Measurements from ENCODE around the gene PTPN14.

- no peak for TF ChIP-seq CTCF (IDR thresholded peaks at IDR 0.05; ENCODE audit: low read length)
- TF ChIP-seq EZH2 (optimal IDR thresholded peaks at IDR 0.05; ENCODE audit: low read depth, low read length) = no peak
Measured at GRCh38 chr1:214306269-214306668, 245.1 kb downstream of the PTPN14 start.
